Measurements from ENCODE around the gene LMOD1.
A peak's percentile ranks its signal among the peaks of the same experiment; 100 is the strongest.

LMOD1 gene

GRCh38 chr1:201887116-201887866 lies 59.1 kb downstream of the LMOD1 start:
- no peak for TF ChIP-seq ARNTL (CRISPR knock-in tag; IDR thresholded peaks at IDR 0.05; ENCODE audit: borderline replicate concordance, low read depth)
- no peak for TF ChIP-seq GLIS3 (CRISPR knock-in tag; IDR thresholded peaks at IDR 0.05)
- no peak for ATAC-seq

DNA sequence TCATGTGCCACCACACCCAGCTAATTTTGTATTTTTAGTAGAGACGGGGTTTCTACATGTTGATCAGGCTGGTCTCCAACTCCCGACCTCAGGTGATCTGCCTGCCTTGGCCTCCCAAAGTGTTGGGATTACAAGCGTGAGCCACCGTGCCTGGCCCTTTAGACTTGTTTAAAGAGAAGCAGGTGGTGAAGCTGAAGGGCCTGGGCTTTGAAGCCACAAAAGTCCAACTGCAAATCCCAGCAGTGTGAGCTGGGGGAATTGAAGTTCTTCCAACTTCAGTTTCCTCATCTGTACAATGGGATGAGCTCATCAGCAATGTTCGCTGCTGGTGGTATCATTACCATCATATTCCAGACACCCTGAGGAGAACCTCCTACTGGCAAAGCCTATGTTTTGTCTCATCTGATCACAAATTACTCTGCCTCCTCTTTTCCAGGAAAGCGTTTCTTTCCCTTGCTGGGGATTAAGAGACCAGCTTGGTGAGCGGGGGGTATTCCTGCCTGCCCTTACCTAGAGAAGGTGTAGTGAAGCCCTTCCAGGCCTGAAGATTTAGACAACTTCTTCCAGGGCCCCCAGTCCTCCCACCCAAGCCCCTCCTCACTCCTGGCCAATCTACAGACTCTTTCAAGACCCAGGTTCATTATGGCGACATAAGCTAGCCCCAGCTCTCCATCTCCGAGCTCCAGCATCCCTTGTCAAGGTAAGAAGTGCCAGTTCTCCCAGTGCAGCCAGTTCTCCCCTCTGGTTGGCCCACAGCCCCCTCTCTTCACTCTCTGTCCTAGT lies 60.1 kb downstream of the LMOD1 start:
- no peak for TF ChIP-seq ZNF565 (CRISPR knock-in tag; conservative IDR thresholded peaks at IDR 0.05; ENCODE audit: low read depth)
- ATAC-seq = no peak

DNA sequence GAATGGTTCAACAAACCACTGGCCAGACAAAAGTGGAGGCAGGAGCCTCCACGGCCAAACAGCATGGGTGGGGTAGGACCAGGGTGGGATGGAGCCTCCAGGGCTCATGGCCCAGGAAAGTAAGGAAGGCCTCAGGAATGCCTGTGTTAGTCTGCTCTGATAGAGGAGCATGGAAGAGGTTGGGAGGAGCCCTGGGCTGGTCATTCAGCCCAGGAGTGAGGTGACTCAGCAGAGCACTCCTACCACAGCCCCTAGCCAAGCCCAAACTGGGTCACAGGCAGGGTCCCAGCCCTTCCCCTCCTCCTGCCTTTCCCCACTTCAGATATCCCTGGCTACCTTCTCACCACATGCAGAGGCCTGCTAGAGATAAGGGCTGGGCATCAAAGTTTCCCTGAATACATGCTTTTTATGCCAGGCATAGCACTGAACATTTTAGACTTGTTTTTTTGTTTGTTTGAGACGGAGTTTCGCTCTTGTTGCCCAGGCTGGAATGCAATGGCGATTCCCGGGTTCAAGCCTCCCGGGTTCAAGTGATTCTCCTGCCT lies 60.7 kb downstream of the LMOD1 start:
- no peak for TF ChIP-seq ZNF8 (CRISPR knock-in tag; IDR thresholded peaks at IDR 0.05)
- TF ChIP-seq ZNF70 (CRISPR knock-in tag; IDR thresholded peaks at IDR 0.05) = no peak
- no peak for TF ChIP-seq ISL1 (CRISPR knock-in tag; IDR thresholded peaks at IDR 0.05)
- TF ChIP-seq CSRNP3 (CRISPR knock-in tag; IDR thresholded peaks at IDR 0.05) = no peak
- no peak for TF ChIP-seq CSDC2 (CRISPR knock-in tag; IDR thresholded peaks at IDR 0.05)
- no peak for TF ChIP-seq BACH2 (CRISPR knock-in tag; IDR thresholded peaks at IDR 0.05; ENCODE audit: borderline replicate concordance)
- TF ChIP-seq ESRRG (CRISPR knock-in tag; IDR thresholded peaks at IDR 0.05) = no peak
- TF ChIP-seq ARNTL (CRISPR knock-in tag; IDR thresholded peaks at IDR 0.05; ENCODE audit: borderline replicate concordance, low read depth) = no peak
- no peak for TF ChIP-seq ZFP3 (CRISPR knock-in tag; IDR thresholded peaks at IDR 0.05)
- TF ChIP-seq GLIS3 (CRISPR knock-in tag; IDR thresholded peaks at IDR 0.05) = no peak
- no peak for TF ChIP-seq POU6F1 (CRISPR knock-in tag; IDR thresholded peaks at IDR 0.05; ENCODE audit: borderline replicate concordance, low read depth)
- TF ChIP-seq, protein P1, sequence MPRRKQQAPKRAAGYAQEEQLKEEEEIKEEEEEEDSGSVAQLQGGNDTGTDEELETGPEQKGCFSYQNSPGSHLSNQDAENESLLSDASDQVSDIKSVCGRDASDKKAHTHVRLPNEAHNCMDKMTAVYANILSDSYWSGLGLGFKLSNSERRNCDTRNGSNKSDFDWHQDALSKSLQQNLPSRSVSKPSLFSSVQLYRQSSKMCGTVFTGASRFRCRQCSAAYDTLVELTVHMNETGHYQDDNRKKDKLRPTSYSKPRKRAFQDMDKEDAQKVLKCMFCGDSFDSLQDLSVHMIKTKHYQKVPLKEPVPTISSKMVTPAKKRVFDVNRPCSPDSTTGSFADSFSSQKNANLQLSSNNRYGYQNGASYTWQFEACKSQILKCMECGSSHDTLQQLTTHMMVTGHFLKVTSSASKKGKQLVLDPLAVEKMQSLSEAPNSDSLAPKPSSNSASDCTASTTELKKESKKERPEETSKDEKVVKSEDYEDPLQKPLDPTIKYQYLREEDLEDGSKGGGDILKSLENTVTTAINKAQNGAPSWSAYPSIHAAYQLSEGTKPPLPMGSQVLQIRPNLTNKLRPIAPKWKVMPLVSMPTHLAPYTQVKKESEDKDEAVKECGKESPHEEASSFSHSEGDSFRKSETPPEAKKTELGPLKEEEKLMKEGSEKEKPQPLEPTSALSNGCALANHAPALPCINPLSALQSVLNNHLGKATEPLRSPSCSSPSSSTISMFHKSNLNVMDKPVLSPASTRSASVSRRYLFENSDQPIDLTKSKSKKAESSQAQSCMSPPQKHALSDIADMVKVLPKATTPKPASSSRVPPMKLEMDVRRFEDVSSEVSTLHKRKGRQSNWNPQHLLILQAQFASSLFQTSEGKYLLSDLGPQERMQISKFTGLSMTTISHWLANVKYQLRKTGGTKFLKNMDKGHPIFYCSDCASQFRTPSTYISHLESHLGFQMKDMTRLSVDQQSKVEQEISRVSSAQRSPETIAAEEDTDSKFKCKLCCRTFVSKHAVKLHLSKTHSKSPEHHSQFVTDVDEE (CRISPR knock-in tag; IDR thresholded peaks at IDR 0.05) = no peak
- TF ChIP-seq TCF4 (CRISPR knock-in tag; IDR thresholded peaks at IDR 0.05; ENCODE audit: borderline replicate concordance) = no peak
- TF ChIP-seq, protein P2, sequence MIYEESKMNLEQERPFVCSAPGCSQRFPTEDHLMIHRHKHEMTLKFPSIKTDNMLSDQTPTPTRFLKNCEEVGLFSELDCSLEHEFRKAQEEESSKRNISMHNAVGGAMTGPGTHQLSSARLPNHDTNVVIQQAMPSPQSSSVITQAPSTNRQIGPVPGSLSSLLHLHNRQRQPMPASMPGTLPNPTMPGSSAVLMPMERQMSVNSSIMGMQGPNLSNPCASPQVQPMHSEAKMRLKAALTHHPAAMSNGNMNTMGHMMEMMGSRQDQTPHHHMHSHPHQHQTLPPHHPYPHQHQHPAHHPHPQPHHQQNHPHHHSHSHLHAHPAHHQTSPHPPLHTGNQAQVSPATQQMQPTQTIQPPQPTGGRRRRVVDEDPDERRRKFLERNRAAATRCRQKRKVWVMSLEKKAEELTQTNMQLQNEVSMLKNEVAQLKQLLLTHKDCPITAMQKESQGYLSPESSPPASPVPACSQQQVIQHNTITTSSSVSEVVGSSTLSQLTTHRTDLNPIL (CRISPR knock-in tag; IDR thresholded peaks at IDR 0.05; ENCODE audit: low read depth) = no peak
- TF ChIP-seq ZC3H10 (CRISPR knock-in tag; IDR thresholded peaks at IDR 0.05) = no peak
- TF ChIP-seq PATZ1 (CRISPR knock-in tag; IDR thresholded peaks at IDR 0.05; ENCODE audit: borderline replicate concordance) = no peak
- no peak for TF ChIP-seq ZNF565 (CRISPR knock-in tag; conservative IDR thresholded peaks at IDR 0.05; ENCODE audit: low read depth)
- TF ChIP-seq SNAI2 (CRISPR knock-in tag; IDR thresholded peaks at IDR 0.05) = no peak
- peak; percentile 3; the same call in 1 of the 3 replicates for ATAC-seq
